GM23338 (cell line): ENCODE measurements around the gene PROX1. TPM values are rescaled to one million over a fixed set of nuclear protein-coding genes. Genes with fewer than 3 reads are reported as not detected.

Source experiments
- ATAC-seq: fragments of 200-7000 bp; cut with Tn5 transposase; 3 replicates; pipeline ENCODE4 v1.9.1; 2020
- DNase-seq: peaks from one replicate; pipeline ENCODE4 v3.0.0-alpha.2; 2015; ENCODE audit warnings: low spot score
- H2AFZ ChIP-seq: fragments of 200-600 bp; sonication (generic); 2 replicates; pipeline ENCODE4 v1.8.0; 2016; ENCODE audit warnings: antibody characterized with exemption, mild to moderate bottlenecking, moderate library complexity
- H3F3A ChIP-seq: fragments of 200-600 bp; sonication (generic); replicated peaks from 2 replicates; pipeline ENCODE4 v1.8.0; 2017; ENCODE audit warnings: antibody characterized with exemption, mixed run types, low read depth
- H3K27ac ChIP-seq: fragments of 200-600 bp; sonication (generic); 2 replicates; pipeline ENCODE4 v1.6.1; 2016; ENCODE audit warnings: low read depth
- H3K27me3 ChIP-seq: fragments of 200-600 bp; sonication (generic); 2 replicates; pipeline ENCODE4 v1.8.0; 2016; ENCODE audit warnings: mild to moderate bottlenecking, mixed run types, moderate library complexity; ENCODE audit not compliant: insufficient read depth
- H3K36me3 ChIP-seq: fragments of 200-600 bp; sonication (generic); 2 replicates; pipeline ENCODE4 v1.8.0; 2016; ENCODE audit warnings: mild to moderate bottlenecking; ENCODE audit not compliant: insufficient read depth
- H3K4me1 ChIP-seq: fragments of 200-600 bp; sonication (generic); 2 replicates; pipeline ENCODE4 v1.8.0; 2016; ENCODE audit warnings: mild to moderate bottlenecking, moderate library complexity; ENCODE audit not compliant: insufficient read depth
- H3K4me2 ChIP-seq: fragments of 200-600 bp; sonication (generic); 2 replicates; pipeline ENCODE4 v1.7.1; 2017; ENCODE audit warnings: mixed run types
- H3K4me3 ChIP-seq: fragments of 200-600 bp; sonication (generic); 2 replicates; pipeline ENCODE4 v1.6.1; 2016; ENCODE audit warnings: mixed run types
- H3K79me2 ChIP-seq: fragments of 200-600 bp; sonication (generic); replicated peaks from 2 replicates; pipeline ENCODE4 v1.8.0; 2017; ENCODE audit warnings: mild to moderate bottlenecking; ENCODE audit not compliant: insufficient read depth
- H3K9me2 ChIP-seq: fragments of 200-600 bp; sonication (generic); 2 replicates; pipeline ENCODE4 v1.8.0; 2017; ENCODE audit not compliant: insufficient read depth
- H4K20me1 ChIP-seq: fragments of 200-600 bp; sonication (generic); replicated peaks from 2 replicates; pipeline ENCODE4 v1.8.0; 2017; ENCODE audit warnings: mild to moderate bottlenecking; ENCODE audit not compliant: insufficient read depth
- H3K27ac Mint-ChIP-seq: 2 replicates; pipeline ENCODE4 v1.8.0; 2020; ENCODE audit warnings: inconsistent platforms, mild to moderate bottlenecking, moderate library complexity, mixed read lengths
- H3K27me3 Mint-ChIP-seq: 3 replicates; pipeline ENCODE4 v1.8.0; 2022; ENCODE audit warnings: low read depth, mild to moderate bottlenecking, moderate library complexity, mixed read lengths, inconsistent platforms; ENCODE audit not compliant: insufficient read depth, poor library complexity
- H3K36me3 Mint-ChIP-seq: 3 replicates; pipeline ENCODE4 v1.8.0; 2021; ENCODE audit warnings: low read depth, mild to moderate bottlenecking, inconsistent platforms, moderate library complexity, mixed read lengths
- H3K4me1 Mint-ChIP-seq: 3 replicates; pipeline ENCODE4 v1.8.0; 2020; ENCODE audit warnings: mild to moderate bottlenecking, inconsistent platforms, mixed read lengths
- H3K4me3 Mint-ChIP-seq: 3 replicates; pipeline ENCODE4 v1.8.0; 2021; ENCODE audit warnings: moderate library complexity, mild to moderate bottlenecking, inconsistent platforms, mixed read lengths
- H3K9me3 Mint-ChIP-seq: 3 replicates; pipeline ENCODE4 v1.8.0; 2020; ENCODE audit warnings: moderate library complexity, mild to moderate bottlenecking, inconsistent platforms, mixed read lengths
- CREB1 ChIP-seq: fragments of 250-450 bp; sonication (Bioruptor Pico); IDR thresholded peaks from 2 replicates; pipeline ENCODE4 v1.5.0; 2020; ENCODE audit warnings: low read depth, mild to moderate bottlenecking, moderate library complexity
- CTCF ChIP-seq, 2 experiments: fragments of 200-600 bp in 1 of 2; sonication (generic) in 1 of 2; conservative IDR thresholded peaks; 2 replicates each; pipeline versions ENCODE4 v1.5.1 to v1.6.1; 2016 to 2017; ENCODE audit warnings: antibody characterized with exemption in 2 of 2, low read depth in 2 of 2, mild to moderate bottlenecking in 2 of 2, moderate library complexity in 1 of 2
- EZH2 ChIP-seq: fragments of 200-600 bp; sonication (generic); IDR thresholded peaks from one replicate; pipeline ENCODE4 v1.8.0; 2017; ENCODE audit warnings: antibody characterized with exemption, mild to moderate bottlenecking, low read depth; ENCODE audit not compliant: unreplicated experiment
- EZH2phosphoT487 ChIP-seq: fragments of 200-600 bp; sonication (generic); IDR thresholded peaks from one replicate; pipeline ENCODE4 v1.8.1; 2018; ENCODE audit warnings: antibody characterized with exemption; ENCODE audit not compliant: unreplicated experiment
- JUNB ChIP-seq: IDR thresholded peaks from one replicate; pipeline ENCODE4 v1.6.1; 2016; ENCODE audit warnings: antibody characterized with exemption; ENCODE audit not compliant: unreplicated experiment
- NANOG ChIP-seq: IDR thresholded peaks from 2 replicates; pipeline ENCODE4 v1.6.1; 2016; ENCODE audit warnings: antibody characterized with exemption, borderline replicate concordance
- POLR2AphosphoS5 ChIP-seq: IDR thresholded peaks from 2 replicates; pipeline ENCODE4 v1.6.1; 2016; ENCODE audit warnings: antibody characterized with exemption, low read depth
- STAT1 ChIP-seq: IDR thresholded peaks from one replicate; pipeline ENCODE4 v1.6.1; 2016; ENCODE audit warnings: antibody characterized with exemption; ENCODE audit not compliant: unreplicated experiment
- ZNF114 ChIP-seq: fragments of 250-450 bp; sonication (Bioruptor Pico); IDR thresholded peaks from 2 replicates; pipeline ENCODE4 v1.5.0; 2020; ENCODE audit warnings: mild to moderate bottlenecking, moderate library complexity
- ZNF331 ChIP-seq: fragments of 250-450 bp; sonication (Bioruptor Pico); IDR thresholded peaks from 2 replicates; pipeline ENCODE4 v1.5.0; 2020; ENCODE audit warnings: low read depth, mild to moderate bottlenecking, moderate library complexity
- ZNF462 ChIP-seq: fragments of 250-450 bp; sonication (Bioruptor Pico); IDR thresholded peaks from 2 replicates; pipeline ENCODE4 v1.5.0; 2020; ENCODE audit warnings: mild to moderate bottlenecking, moderate library complexity
- polyA plus RNA-seq: library from polyadenylated mRNA; unstranded; fragments of >200 nt; fragmentation: Nextera tagmentation; extraction: Ambion mirVana; gene quantifications from 2 replicates; pipeline ENCODE4 v1.2.1, GENCODE V29; 2016
- total RNA-seq: library from RNA; depleted of rRNA; stranded (reverse); fragments of >200 nt; shearing (Covaris generic); gene quantifications from 2 replicates; pipeline ENCODE4 v1.2.3, GENCODE V29; 2014
- TF ChIP-seq, protein P1 (sequence below): IDR thresholded peaks from 2 replicates; pipeline ENCODE4 v1.6.1; 2016; ENCODE audit warnings: antibody characterized with exemption
- TF ChIP-seq, protein P2 (sequence below): IDR thresholded peaks from one replicate; pipeline ENCODE4 v1.6.1; 2018; ENCODE audit warnings: antibody characterized with exemption; ENCODE audit not compliant: unreplicated experiment

PROX1 gene
- total and polyA plus RNA-seq, 2 experiments from 2014 or later, result 0.49 to 0.66 TPM

- Mint-ChIP-seq H3K36me3 (no peaks in the 10 kb centered on the region), H3K4me1 (no peaks in the 10 kb centered on the region), H3K9me3 (no peaks in the 10 kb centered on the region), H3K27ac (no peak overlapping the region), H3K27me3 (peaks cover 1% of the 10 kb centered on the region), H3K4me3 (no peak overlapping the region)
- ATAC-seq, result no peak
- Histone ChIP-seq H3K4me3 (no peak overlapping the region), H3K9me2 (no peaks in the 10 kb centered on the region), H3K36me3 (no peaks in the 10 kb centered on the region), H3K79me2 (no peaks in the 10 kb centered on the region), H3K4me2 (no peak overlapping the region), H4K20me1 (no peaks in the 10 kb centered on the region), H3K27ac (no peak overlapping the region), H3F3A (no peaks in the 10 kb centered on the region), H3K27me3 (no peaks in the 10 kb centered on the region), H2AFZ (no peak overlapping the region), H3K4me1 (no peaks in the 10 kb centered on the region)
- no peak for DNase-seq
- TF ChIP-seq, protein P1, sequence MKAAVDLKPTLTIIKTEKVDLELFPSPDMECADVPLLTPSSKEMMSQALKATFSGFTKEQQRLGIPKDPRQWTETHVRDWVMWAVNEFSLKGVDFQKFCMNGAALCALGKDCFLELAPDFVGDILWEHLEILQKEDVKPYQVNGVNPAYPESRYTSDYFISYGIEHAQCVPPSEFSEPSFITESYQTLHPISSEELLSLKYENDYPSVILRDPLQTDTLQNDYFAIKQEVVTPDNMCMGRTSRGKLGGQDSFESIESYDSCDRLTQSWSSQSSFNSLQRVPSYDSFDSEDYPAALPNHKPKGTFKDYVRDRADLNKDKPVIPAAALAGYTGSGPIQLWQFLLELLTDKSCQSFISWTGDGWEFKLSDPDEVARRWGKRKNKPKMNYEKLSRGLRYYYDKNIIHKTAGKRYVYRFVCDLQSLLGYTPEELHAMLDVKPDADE, result no peak
- no peak for TF ChIP-seq JUNB
- no peak for TF ChIP-seq EZH2phosphoT487
- no peak for TF ChIP-seq STAT1
- TF ChIP-seq CTCF (conservative IDR thresholded peaks at IDR 0.05; ENCODE audit: low read depth in 2 of 2), result no peak
- no peak for TF ChIP-seq ZNF114 (CRISPR knock-in tag)
- no peak for TF ChIP-seq ZNF331
- no peak for TF ChIP-seq NANOG
- TF ChIP-seq ZNF462, result no peak
- TF ChIP-seq CREB1, result no peak
- no peak for TF ChIP-seq EZH2
- no peak for TF ChIP-seq POLR2AphosphoS5
- TF ChIP-seq, protein P2, sequence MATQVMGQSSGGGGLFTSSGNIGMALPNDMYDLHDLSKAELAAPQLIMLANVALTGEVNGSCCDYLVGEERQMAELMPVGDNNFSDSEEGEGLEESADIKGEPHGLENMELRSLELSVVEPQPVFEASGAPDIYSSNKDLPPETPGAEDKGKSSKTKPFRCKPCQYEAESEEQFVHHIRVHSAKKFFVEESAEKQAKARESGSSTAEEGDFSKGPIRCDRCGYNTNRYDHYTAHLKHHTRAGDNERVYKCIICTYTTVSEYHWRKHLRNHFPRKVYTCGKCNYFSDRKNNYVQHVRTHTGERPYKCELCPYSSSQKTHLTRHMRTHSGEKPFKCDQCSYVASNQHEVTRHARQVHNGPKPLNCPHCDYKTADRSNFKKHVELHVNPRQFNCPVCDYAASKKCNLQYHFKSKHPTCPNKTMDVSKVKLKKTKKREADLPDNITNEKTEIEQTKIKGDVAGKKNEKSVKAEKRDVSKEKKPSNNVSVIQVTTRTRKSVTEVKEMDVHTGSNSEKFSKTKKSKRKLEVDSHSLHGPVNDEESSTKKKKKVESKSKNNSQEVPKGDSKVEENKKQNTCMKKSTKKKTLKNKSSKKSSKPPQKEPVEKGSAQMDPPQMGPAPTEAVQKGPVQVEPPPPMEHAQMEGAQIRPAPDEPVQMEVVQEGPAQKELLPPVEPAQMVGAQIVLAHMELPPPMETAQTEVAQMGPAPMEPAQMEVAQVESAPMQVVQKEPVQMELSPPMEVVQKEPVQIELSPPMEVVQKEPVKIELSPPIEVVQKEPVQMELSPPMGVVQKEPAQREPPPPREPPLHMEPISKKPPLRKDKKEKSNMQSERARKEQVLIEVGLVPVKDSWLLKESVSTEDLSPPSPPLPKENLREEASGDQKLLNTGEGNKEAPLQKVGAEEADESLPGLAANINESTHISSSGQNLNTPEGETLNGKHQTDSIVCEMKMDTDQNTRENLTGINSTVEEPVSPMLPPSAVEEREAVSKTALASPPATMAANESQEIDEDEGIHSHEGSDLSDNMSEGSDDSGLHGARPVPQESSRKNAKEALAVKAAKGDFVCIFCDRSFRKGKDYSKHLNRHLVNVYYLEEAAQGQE, result no peak
Measured at GRCh38 chr1:214058076-214058475, 70.3 kb downstream of the PROX1 start.
